GM10266 (cell line): ENCODE results near the gene ARX.

Experiments
- DNase-seq: peaks from one replicate; pipeline ENCODE4 v3.0.0; 2012; ENCODE audit errors: extremely low spot score
- CTCF ChIP-seq: IDR thresholded peaks from 2 replicates; pipeline ENCODE4 v1.5.1; 2012; ENCODE audit warnings: mild to moderate bottlenecking, low read depth; ENCODE audit not compliant: control insufficient read depth, insufficient read depth; ENCODE audit errors: missing control alignments

ARX gene

GRCh38 chrX:24983931-24984330 lies 31.8 kb downstream of the ARX start:
- no peak for TF ChIP-seq CTCF
- DNase-seq, result no peak

- TF ChIP-seq CTCF, result no peak
Measured at GRCh38 chrX:24982306-24982965, 33.3 kb downstream of the ARX start.

GRCh38 chrX:24981030-24981429 lies 34.7 kb downstream of the ARX start:
- no peak for TF ChIP-seq CTCF
- no peak for DNase-seq

More at GRCh38 chrX:24982306-24982965, 33.3 kb downstream of the ARX start:
- DNase-seq, result no peak

- no peak for TF ChIP-seq CTCF
- no peak for DNase-seq
Measured at GRCh38 chrX:24979081-24979480, 36.7 kb downstream of the ARX start.

- TF ChIP-seq CTCF, result no peak
- no peak for DNase-seq
Measured at GRCh38 chrX:24969812-24970211, 46.0 kb downstream of the ARX start.

- TF ChIP-seq CTCF, result no peak
- DNase-seq, result no peak
Measured at GRCh38 chrX:24965372-24965771, 50.4 kb downstream of the ARX start.

GRCh38 chrX:24963823-24964222 lies 51.9 kb downstream of the ARX start:
- no peak for DNase-seq
- TF ChIP-seq CTCF, result no peak
